Small intestine (tissue), 7 donors: ENCODE results near the gene DDN. TPM values are rescaled to one million over a fixed set of nuclear protein-coding genes. Genes with fewer than 3 reads are reported as not detected.

Experiments
- DNase-seq, 2 donors: peaks; one replicate each; pipeline versions ENCODE4 v3.0.0 to v3.0.0-alpha.2; 2013
- FAIRE-seq: peaks from 2 replicates; lab custom pipeline; 2012; peaks lifted over from hg19 to GRCh38; lab: Jason Lieb, UNC
- H3K27ac ChIP-seq, 3 donors: one replicate each; pipeline ENCODE4 v1.5.1; 2013; ENCODE audit warnings: low read length in 2 of 3, mild to moderate bottlenecking in 2 of 3, control low read depth in 1 of 3, inconsistent platforms in 1 of 3, low read depth in 1 of 3, moderate library complexity in 1 of 3
- H3K27me3 ChIP-seq, 3 donors: one replicate each; pipeline ENCODE4 v1.6.1; 2013; ENCODE audit warnings: low read length in 3 of 3, inconsistent platforms in 1 of 3; ENCODE audit not compliant: control insufficient read depth in 3 of 3, insufficient read depth in 3 of 3
- H3K36me3 ChIP-seq, 3 donors: one replicate each; pipeline ENCODE4 v1.6.1; 2013; ENCODE audit warnings: low read length in 3 of 3, inconsistent platforms in 1 of 3, low read depth in 1 of 3, mild to moderate bottlenecking in 1 of 3, moderate library complexity in 1 of 3; ENCODE audit not compliant: control insufficient read depth in 3 of 3, insufficient read depth in 2 of 3
- H3K4me1 ChIP-seq, 3 donors: one replicate each; pipeline ENCODE4 v1.6.1; 2013; ENCODE audit warnings: low read length in 2 of 3, inconsistent platforms in 1 of 3, low read depth in 1 of 3, mild to moderate bottlenecking in 1 of 3, moderate library complexity in 1 of 3; ENCODE audit not compliant: control insufficient read depth in 3 of 3, insufficient read depth in 2 of 3
- H3K4me3 ChIP-seq, 3 donors: one replicate each; pipeline ENCODE4 v1.5.1; 2013; ENCODE audit warnings: low read length in 3 of 3, control low read depth in 1 of 3, inconsistent platforms in 1 of 3, low read depth in 1 of 3, mild to moderate bottlenecking in 1 of 3, moderate library complexity in 1 of 3
- H3K9me3 ChIP-seq, 2 donors: one replicate each; pipeline ENCODE4 v1.6.1; 2013; ENCODE audit warnings: low read depth in 1 of 2, low read length in 1 of 2; ENCODE audit not compliant: control insufficient read depth in 2 of 2, insufficient read depth in 1 of 2
- WGBS, 3 donors: extraction: QIAGEN DNeasy Blood & Tissue Kit; methylation state at CpG; one replicate each; pipeline ENCODE4 v1.1.7; 2013; 5-methylcytosine and 5-hydroxymethylcytosine counted together
- polyA plus RNA-seq, 4 donors: library from polyadenylated mRNA; stranded (reverse) in 3 of 4; unstranded in 1 of 4; fragments of 200-250 nt in 3 of 4; fragments of 120-200 nt in 1 of 4; gene quantifications; one replicate each; pipeline versions ENCODE4 v1.2.1 to v1.2.3, GENCODE V29; 2013
- donor health status: healthy with polysubstance abuse.
- donor health status: control.
- donor health status: control.
- donor health status: Bipolar disorder and iron deficiency.
- donor health status: healthy.

The DDN gene
- polyA plus RNA-seq, 4 donors, result 0.16 to 0.22 (median 0.19) TPM; not detected in 1

DNA sequence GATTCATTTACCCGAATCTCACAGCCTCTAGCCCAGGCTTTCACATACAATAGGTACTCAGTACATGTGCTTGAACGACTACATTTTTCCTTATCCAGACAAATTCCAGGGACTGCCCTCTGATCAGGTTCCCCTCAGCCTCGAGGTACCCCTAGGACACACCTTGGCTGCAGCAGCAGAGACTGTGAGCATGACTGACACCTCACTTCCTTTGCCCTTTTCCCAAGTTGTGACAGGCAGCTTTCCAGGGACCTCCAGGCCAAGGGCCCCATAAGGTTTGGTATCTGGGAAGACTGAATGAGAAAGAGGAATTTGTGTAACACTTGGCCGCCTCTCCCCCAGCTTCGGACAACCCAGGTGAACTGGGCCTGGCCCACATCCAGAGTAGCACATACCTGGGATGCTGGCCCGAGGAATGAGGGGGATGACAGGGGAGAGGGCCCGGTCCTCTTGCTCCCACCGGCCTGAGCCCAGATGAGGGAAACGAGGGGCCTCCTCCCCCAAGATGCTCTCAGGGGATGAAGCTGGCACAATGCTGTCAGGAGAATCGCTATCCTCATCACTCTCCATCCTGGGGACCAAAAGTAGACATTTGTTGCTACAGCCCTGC is 29.6 kb upstream of the DDN start:
- DNase-seq (no peak), FAIRE-seq (no peak)
- H3K27me3 ChIP-seq, result no peaks in the 10 kb centered on the region
- peaks cover 29 to 88% (median 32%) of the 10 kb centered on the region in 3 donors for H3K36me3 ChIP-seq
- no peak overlapping the region for H3K4me3 ChIP-seq
- no peaks in the 10 kb centered on the region for H3K4me1 ChIP-seq
- no peaks in the 10 kb centered on the region for H3K9me3 ChIP-seq
- WGBS, 3 donors, result 85 to 91% (median 88%) methylated on average over 10 of the region's 10 CpGs
- no peak overlapping the region for H3K27ac ChIP-seq

DNA sequence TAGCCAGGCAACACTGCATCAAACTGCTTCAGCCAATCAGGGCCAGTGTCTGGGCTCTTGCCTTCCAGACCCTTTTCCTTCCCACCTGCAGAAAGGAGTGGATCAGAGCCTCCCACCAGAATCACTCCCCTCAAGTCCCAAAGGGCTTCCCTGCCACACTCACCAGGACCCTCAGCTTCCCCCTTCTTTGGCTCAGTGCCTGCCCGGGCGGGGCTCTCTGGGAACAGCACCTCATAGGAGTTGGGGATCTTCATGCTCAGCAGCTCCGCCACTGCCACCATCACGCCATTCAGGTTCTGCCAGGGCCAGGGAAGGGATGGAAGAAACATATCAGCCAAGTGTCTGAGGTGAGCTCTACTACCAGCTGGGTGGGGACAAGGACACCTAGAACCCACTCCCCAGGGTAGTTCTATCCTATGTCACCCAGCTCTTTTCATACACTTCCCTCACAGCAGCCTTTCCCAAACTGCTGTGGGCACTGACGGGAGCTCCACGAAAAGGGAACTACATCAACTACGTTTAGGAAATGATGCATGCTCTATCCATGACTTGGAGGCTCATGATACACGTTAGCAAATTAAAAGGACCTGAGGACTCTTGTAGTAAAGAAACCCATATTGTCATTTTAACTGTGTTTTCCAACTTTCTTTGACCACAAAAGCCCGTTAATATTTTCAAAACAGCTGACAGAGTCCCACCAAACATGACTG is 28.8 kb upstream of the DDN start:
- Histone ChIP-seq H3K9me3 (no peaks in the 10 kb centered on the region), H3K4me1 (no peaks in the 10 kb centered on the region), H3K27ac (no peak overlapping the region), H3K27me3 (no peaks in the 10 kb centered on the region), H3K36me3 (peaks cover 26 to 86% (median 31%) of the 10 kb centered on the region in 3 donors), H3K4me3 (no peak overlapping the region)
- DNase-seq (no peak), FAIRE-seq (no peak)
- 93 to 95% (median 94%) methylated on average over 9 of the region's 9 CpGs for WGBS, 3 donors

- 83 to 91% (median 90%) methylated on average over 26 of the region's 26 CpGs for WGBS, 3 donors
- no peaks in the 10 kb centered on the region for H3K9me3 ChIP-seq
- H3K36me3 ChIP-seq, result peaks cover 26 to 86% (median 26%) of the 10 kb centered on the region in 3 donors
- H3K4me1 ChIP-seq, result no peaks in the 10 kb centered on the region
- no peak overlapping the region for H3K4me3 ChIP-seq
- no peaks in the 10 kb centered on the region for H3K27me3 ChIP-seq
- FAIRE-seq (no peak), DNase-seq (peak in 1 of 2 donors; percentile 82)
- no peak overlapping the region for H3K27ac ChIP-seq
These were observed 27.7 kb upstream of the DDN start for GRCh38 chr12:49026678-49027480.

DNA sequence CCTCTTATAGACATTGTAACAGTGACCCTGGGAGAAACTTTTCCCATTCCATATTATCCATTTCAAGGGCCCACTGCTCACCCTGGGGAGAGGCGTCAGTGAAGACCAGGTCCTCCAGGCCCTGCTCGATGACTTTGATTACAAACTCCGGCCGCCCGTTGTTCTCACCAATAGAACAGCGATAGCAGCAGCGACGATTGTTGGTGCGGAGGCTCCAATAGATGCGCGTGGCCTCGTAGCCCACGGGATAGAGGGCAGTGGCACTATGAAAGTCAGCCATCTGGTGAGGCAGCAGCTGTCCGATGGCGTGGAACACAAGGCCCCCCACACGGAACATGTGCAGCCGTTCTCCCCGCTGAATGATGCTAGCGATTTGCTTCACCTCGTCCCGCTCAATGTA is 26.9 kb upstream of the DDN start:
- no peaks in the 10 kb centered on the region for H3K4me1 ChIP-seq

GRCh38 chr12:49025463-49025862 is 26.3 kb upstream of the DDN start:
- Histone ChIP-seq H3K4me3 (no peak overlapping the region), H3K9me3 (no peaks in the 10 kb centered on the region), H3K27me3 (no peaks in the 10 kb centered on the region), H3K4me1 (no peaks in the 10 kb centered on the region), H3K27ac (no peak overlapping the region), H3K36me3 (peaks cover 26 to 86% (median 30%) of the 10 kb centered on the region in 3 donors)
- DNase-seq (no peak), FAIRE-seq (no peak)
- WGBS, 3 donors, result 81 to 94% (median 88%) methylated on average over 4 of the region's 4 CpGs

More for the DNA sequence above, 26.9 kb upstream of the DDN start:
- H3K4me3 ChIP-seq, result no peak overlapping the region
- DNase-seq, result no peak
- 96 to 97% (median 97%) methylated on average over 21 of the region's 21 CpGs for WGBS, 3 donors
- no peaks in the 10 kb centered on the region for H3K9me3 ChIP-seq
- H3K27ac ChIP-seq, result no peak overlapping the region
- H3K27me3 ChIP-seq, result no peaks in the 10 kb centered on the region
- FAIRE-seq, result no peak
- peaks cover 29 to 86% (median 30%) of the 10 kb centered on the region in 3 donors for H3K36me3 ChIP-seq

GRCh38 chr12:49024543-49024942 is 25.4 kb upstream of the DDN start:
- Histone ChIP-seq H3K9me3 (no peaks in the 10 kb centered on the region), H3K4me3 (no peak overlapping the region), H3K27ac (no peak overlapping the region), H3K27me3 (no peaks in the 10 kb centered on the region), H3K36me3 (peaks cover 24 to 79% (median 30%) of the 10 kb centered on the region in 3 donors), H3K4me1 (no peaks in the 10 kb centered on the region)
- FAIRE-seq (no peak), DNase-seq (no peak)
- 90 to 94% (median 93%) methylated on average over 12 of the region's 12 CpGs for WGBS, 3 donors

GRCh38 chr12:49023812-49024211 is 24.6 kb upstream of the DDN start:
- no peaks in the 10 kb centered on the region for H3K27me3 ChIP-seq
- DNase-seq, result no peak
- 95 to 97% (median 95%) methylated on average over 2 of the region's 2 CpGs for WGBS, 3 donors
- H3K27ac ChIP-seq, result no peak overlapping the region
- FAIRE-seq, result no peak
- H3K4me1 ChIP-seq, result no peaks in the 10 kb centered on the region
- H3K4me3 ChIP-seq, result no peak overlapping the region
- H3K36me3 ChIP-seq, result peaks cover 24 to 72% (median 30%) of the 10 kb centered on the region in 3 donors
- no peaks in the 10 kb centered on the region for H3K9me3 ChIP-seq

- no peaks in the 10 kb centered on the region for H3K9me3 ChIP-seq
- H3K27ac ChIP-seq, result no peak overlapping the region
- H3K36me3 ChIP-seq, result peaks cover 22 to 62% (median 23%) of the 10 kb centered on the region in 3 donors
- FAIRE-seq, result no peak
- peaks cover under 1 to 3% (median 2%) of the 10 kb centered on the region in 3 donors for H3K4me1 ChIP-seq
- WGBS, 3 donors, result 94 to 96% (median 95%) methylated on average over 15 of the region's 15 CpGs
- no peak overlapping the region for H3K4me3 ChIP-seq
- no peaks in the 10 kb centered on the region for H3K27me3 ChIP-seq
- no peak for DNase-seq
These were observed 23.5 kb upstream of the DDN start for GRCh38 chr12:49022558-49023178.
